Spinal cord (tissue), 10 donors: ENCODE results near the gene FLNB. TPM values are rescaled to one million over a fixed set of nuclear protein-coding genes. Genes with fewer than 3 reads are reported as not detected.
A peak's percentile ranks its signal among the peaks of the same experiment; 100 is the strongest.

Experiments used
- DNase-seq, 6 donors: peaks; one replicate each; pipeline versions ENCODE4 v3.0.0 to v3.0.0-alpha.2; 2013 to 2015; ENCODE audit warnings: low spot score in 6 of 6, low read depth in 4 of 6
- H3K27ac ChIP-seq: one replicate; pipeline ENCODE4 v1.5.1; 2013; ENCODE audit warnings: low read depth, low read length, control low read depth
- H3K27me3 ChIP-seq: one replicate; pipeline ENCODE4 v1.6.1; 2013; ENCODE audit warnings: low read length; ENCODE audit not compliant: control insufficient read depth, insufficient read depth
- H3K36me3 ChIP-seq: one replicate; pipeline ENCODE4 v1.6.1; 2013; ENCODE audit warnings: low read length; ENCODE audit not compliant: control insufficient read depth, insufficient read depth
- H3K4me1 ChIP-seq: one replicate; pipeline ENCODE4 v1.6.1; 2013; ENCODE audit warnings: low read length; ENCODE audit not compliant: control insufficient read depth, insufficient read depth
- H3K4me3 ChIP-seq: one replicate; pipeline ENCODE4 v1.5.1; 2013; ENCODE audit warnings: low read depth, low read length, control low read depth
- H3K9me3 ChIP-seq: one replicate; pipeline ENCODE4 v1.6.1; 2013; ENCODE audit warnings: low read length; ENCODE audit not compliant: control insufficient read depth, insufficient read depth
- WGBS: methylation state at CpG from one replicate; pipeline ENCODE4 v1.1.5; 2013; ENCODE audit warnings: missing lambda C conversion rate; ENCODE audit not compliant: insufficient coverage; 5-methylcytosine and 5-hydroxymethylcytosine counted together
- polyA plus RNA-seq, 2 donors: library from polyadenylated mRNA; unstranded; fragments of 120-200 nt; gene quantifications; one replicate each; pipeline ENCODE4 v1.2.1, GENCODE V29; 2013; ENCODE audit not compliant: insufficient read length in 2 of 2
- total RNA-seq, 2 donors: library from RNA; depleted of rRNA in 1 of 2; stranded (reverse); fragments of 120-200 nt in 1 of 2; fragments of >200 nt in 1 of 2; gene quantifications; one replicate each; pipeline versions ENCODE4 v1.2.3 to v1.2.4, GENCODE V29; 2013 to 2014
- donor health status: healthy.

FLNB gene
- total and polyA plus RNA-seq, 4 donors = 46.1 to 251 (median 74.7) TPM

GRCh38 chr3:58183221-58183620, 175.0 kb downstream of the FLNB start:
- peaks cover 13% of the 10 kb centered on the region for H3K4me1 ChIP-seq

GRCh38 chr3:58183891-58184290, 175.7 kb downstream of the FLNB start:
- Histone ChIP-seq H3K9me3 (no peaks in the 10 kb centered on the region), H3K4me1 (peaks cover 12% of the 10 kb centered on the region), H3K4me3 (no peak overlapping the region), H3K27me3 (no peaks in the 10 kb centered on the region), H3K36me3 (no peaks in the 10 kb centered on the region), H3K27ac (no peak overlapping the region)
- DNase-seq = no peak
- 84% methylated on average over 6 of the region's 12 CpGs for WGBS

More at GRCh38 chr3:58183221-58183620, 175.0 kb downstream of the FLNB start:
- H3K27me3 ChIP-seq = no peaks in the 10 kb centered on the region
- H3K9me3 ChIP-seq = no peaks in the 10 kb centered on the region
- no peak overlapping the region for H3K27ac ChIP-seq
- no peaks in the 10 kb centered on the region for H3K36me3 ChIP-seq
- WGBS = 100% methylated on average over 1 of the region's 1 CpG
- no peak overlapping the region for H3K4me3 ChIP-seq
- DNase-seq = no peak

- WGBS = 80% methylated on average over 1 of the region's 11 CpGs
- no peak for DNase-seq
- H3K4me1 ChIP-seq = peaks cover 13% of the 10 kb centered on the region
- no peaks in the 10 kb centered on the region for H3K27me3 ChIP-seq
- H3K36me3 ChIP-seq = no peaks in the 10 kb centered on the region
- H3K4me3 ChIP-seq = no peak overlapping the region
- no peak overlapping the region for H3K27ac ChIP-seq
- no peaks in the 10 kb centered on the region for H3K9me3 ChIP-seq
These were observed 176.2 kb downstream of the FLNB start for GRCh38 chr3:58184309-58184981.

GRCh38 chr3:58184982-58185360, 176.7 kb downstream of the FLNB start:
- DNase-seq = no peak
- 96% methylated on average over 6 of the region's 7 CpGs for WGBS
- no peaks in the 10 kb centered on the region for H3K9me3 ChIP-seq
- H3K4me1 ChIP-seq = peaks cover 13% of the 10 kb centered on the region
- no peaks in the 10 kb centered on the region for H3K27me3 ChIP-seq
- no peak overlapping the region for H3K4me3 ChIP-seq
- H3K27ac ChIP-seq = no peak overlapping the region
- H3K36me3 ChIP-seq = no peaks in the 10 kb centered on the region

GRCh38 chr3:58188173-58188564, 179.9 kb downstream of the FLNB start:
- H3K4me3 ChIP-seq = no peak overlapping the region
- DNase-seq = no peak
- H3K9me3 ChIP-seq = no peaks in the 10 kb centered on the region
- no peaks in the 10 kb centered on the region for H3K36me3 ChIP-seq
- no peaks in the 10 kb centered on the region for H3K27me3 ChIP-seq
- 93% methylated on average over 3 of the region's 6 CpGs for WGBS
- H3K27ac ChIP-seq = no peak overlapping the region
- peaks cover 19% of the 10 kb centered on the region for H3K4me1 ChIP-seq

GRCh38 chr3:58188921-58189451, 180.8 kb downstream of the FLNB start:
- no peaks in the 10 kb centered on the region for H3K36me3 ChIP-seq
- H3K27ac ChIP-seq = no peak overlapping the region
- H3K27me3 ChIP-seq = no peaks in the 10 kb centered on the region
- WGBS = 66% methylated on average over 5 of the region's 10 CpGs
- peaks cover 19% of the 10 kb centered on the region for H3K4me1 ChIP-seq
- no peaks in the 10 kb centered on the region for H3K9me3 ChIP-seq
- DNase-seq = no peak
- H3K4me3 ChIP-seq = no peak overlapping the region

- Histone ChIP-seq H3K4me1 (peaks cover 19% of the 10 kb centered on the region), H3K4me3 (no peak overlapping the region), H3K27ac (no peak overlapping the region), H3K9me3 (no peaks in the 10 kb centered on the region), H3K36me3 (no peaks in the 10 kb centered on the region), H3K27me3 (no peaks in the 10 kb centered on the region)
- WGBS = 44% methylated on average over 4 of the region's 5 CpGs
- DNase-seq = peak in 1 of 6 donors; percentile 14
These were observed 181.5 kb downstream of the FLNB start for GRCh38 chr3:58189691-58190090.

- Histone ChIP-seq H3K9me3 (no peaks in the 10 kb centered on the region), H3K27me3 (no peaks in the 10 kb centered on the region), H3K4me1 (peaks cover 19% of the 10 kb centered on the region), H3K36me3 (no peaks in the 10 kb centered on the region), H3K27ac (no peak overlapping the region), H3K4me3 (no peak overlapping the region)
- 95% methylated on average over 4 of the region's 4 CpGs for WGBS
- DNase-seq = no peak
These were observed 182.1 kb downstream of the FLNB start for GRCh38 chr3:58190291-58190690.

GRCh38 chr3:58190882-58191281, 182.7 kb downstream of the FLNB start:
- Histone ChIP-seq H3K27ac (no peak overlapping the region), H3K27me3 (no peaks in the 10 kb centered on the region), H3K4me1 (peaks cover 19% of the 10 kb centered on the region), H3K36me3 (no peaks in the 10 kb centered on the region), H3K4me3 (no peak overlapping the region), H3K9me3 (no peaks in the 10 kb centered on the region)
- 100% methylated on average over 1 of the region's 4 CpGs for WGBS
- DNase-seq = no peak

- 79% methylated on average over 8 of the region's 10 CpGs for WGBS
- H3K36me3 ChIP-seq = no peaks in the 10 kb centered on the region
- no peaks in the 10 kb centered on the region for H3K9me3 ChIP-seq
- no peak overlapping the region for H3K4me3 ChIP-seq
- DNase-seq = no peak
- peaks cover 19% of the 10 kb centered on the region for H3K4me1 ChIP-seq
- H3K27me3 ChIP-seq = no peaks in the 10 kb centered on the region
- H3K27ac ChIP-seq = no peak overlapping the region
These were observed 183.3 kb downstream of the FLNB start for GRCh38 chr3:58191361-58191991.
